WERI-Rb-1 (cell line): ENCODE measurements around the gene FUOM.
"Not testable (repeated sequence)": the region's sequence is repeated elsewhere in the genome, so short reads cannot be mapped to it uniquely, and the experiment has no call there.

Experiments
- DNase-seq: peaks from one replicate; pipeline ENCODE4 v3.0.0-alpha.2; 2020
- H3K27ac ChIP-seq: fragments of 250-450 bp; sonication (Bioruptor Pico); 2 replicates; pipeline ENCODE4 v1.5.1; 2020; ENCODE audit warnings: mild to moderate bottlenecking, moderate library complexity
- H3K27me3 ChIP-seq: fragments of 250-450 bp; sonication (Bioruptor Pico); 2 replicates; pipeline ENCODE4 v1.5.1; 2021; ENCODE audit warnings: mild to moderate bottlenecking, low read depth, moderate library complexity; ENCODE audit not compliant: insufficient read depth, severe bottlenecking
- H3K36me3 ChIP-seq: fragments of 250-450 bp; sonication (Bioruptor Pico); 2 replicates; pipeline ENCODE4 v1.5.1; 2020; ENCODE audit warnings: mild to moderate bottlenecking, moderate library complexity
- H3K4me3 ChIP-seq: 2 replicates; pipeline ENCODE4 v1.5.1; 2011; ENCODE audit warnings: low read depth, mild to moderate bottlenecking, control low read depth, low read length
- H3K9me3 ChIP-seq: fragments of 250-450 bp; sonication (Bioruptor Pico); 2 replicates; pipeline ENCODE4 v1.5.1; 2021; ENCODE audit warnings: mild to moderate bottlenecking, moderate library complexity; ENCODE audit not compliant: severe bottlenecking
- TF ChIP-seq, protein P1 (sequence below): IDR thresholded peaks from 2 replicates; pipeline ENCODE4 v1.5.1; 2011; ENCODE audit warnings: low read depth, mild to moderate bottlenecking, control low read depth, inconsistent platforms, low read length

Gene FUOM

GRCh38 chr10:133373174-133374090, 15.6 kb upstream of the FUOM start, which contains the start of gene ECHS1:
Gene ECHS1, minus strand, starts transcription at chr10:133373354. Its CDS starts 21 bp downstream, at chr10:133373333.
- peak within 1 kb of the TSS; percentile 80 for H3K27ac ChIP-seq
- TF ChIP-seq, protein P1, sequence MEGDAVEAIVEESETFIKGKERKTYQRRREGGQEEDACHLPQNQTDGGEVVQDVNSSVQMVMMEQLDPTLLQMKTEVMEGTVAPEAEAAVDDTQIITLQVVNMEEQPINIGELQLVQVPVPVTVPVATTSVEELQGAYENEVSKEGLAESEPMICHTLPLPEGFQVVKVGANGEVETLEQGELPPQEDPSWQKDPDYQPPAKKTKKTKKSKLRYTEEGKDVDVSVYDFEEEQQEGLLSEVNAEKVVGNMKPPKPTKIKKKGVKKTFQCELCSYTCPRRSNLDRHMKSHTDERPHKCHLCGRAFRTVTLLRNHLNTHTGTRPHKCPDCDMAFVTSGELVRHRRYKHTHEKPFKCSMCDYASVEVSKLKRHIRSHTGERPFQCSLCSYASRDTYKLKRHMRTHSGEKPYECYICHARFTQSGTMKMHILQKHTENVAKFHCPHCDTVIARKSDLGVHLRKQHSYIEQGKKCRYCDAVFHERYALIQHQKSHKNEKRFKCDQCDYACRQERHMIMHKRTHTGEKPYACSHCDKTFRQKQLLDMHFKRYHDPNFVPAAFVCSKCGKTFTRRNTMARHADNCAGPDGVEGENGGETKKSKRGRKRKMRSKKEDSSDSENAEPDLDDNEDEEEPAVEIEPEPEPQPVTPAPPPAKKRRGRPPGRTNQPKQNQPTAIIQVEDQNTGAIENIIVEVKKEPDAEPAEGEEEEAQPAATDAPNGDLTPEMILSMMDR = no peak
- DNase-seq = peak; percentile 95
- H3K4me3 ChIP-seq = peak within 1 kb of the TSS; percentile 57
- no peaks in the 10 kb centered on the region for H3K27me3 ChIP-seq
- H3K9me3 ChIP-seq = no peaks in the 10 kb centered on the region
- peaks cover 21% of the 10 kb centered on the region for H3K36me3 ChIP-seq

GRCh38 chr10:133372507-133372906, 14.7 kb upstream of the FUOM start:
- Histone ChIP-seq H3K36me3 (peaks cover 27% of the 10 kb centered on the region), H3K9me3 (no peaks in the 10 kb centered on the region), H3K27me3 (no peaks in the 10 kb centered on the region), H3K27ac (no peak overlapping the region), H3K4me3 (no peak overlapping the region; the same call in 1 of the 2 replicates)
- DNase-seq = no peak
- TF ChIP-seq, protein P1 = no peak

- H3K36me3 ChIP-seq = peaks cover 27% of the 10 kb centered on the region
- DNase-seq = no peak
- H3K27ac ChIP-seq = no peak overlapping the region
- no peaks in the 10 kb centered on the region for H3K27me3 ChIP-seq
- no peaks in the 10 kb centered on the region for H3K9me3 ChIP-seq
- H3K4me3 ChIP-seq = no peak overlapping the region
- TF ChIP-seq, protein P1 = no peak
Observed at GRCh38 chr10:133370030-133370786, 12.4 kb upstream of the FUOM start.

DNA sequence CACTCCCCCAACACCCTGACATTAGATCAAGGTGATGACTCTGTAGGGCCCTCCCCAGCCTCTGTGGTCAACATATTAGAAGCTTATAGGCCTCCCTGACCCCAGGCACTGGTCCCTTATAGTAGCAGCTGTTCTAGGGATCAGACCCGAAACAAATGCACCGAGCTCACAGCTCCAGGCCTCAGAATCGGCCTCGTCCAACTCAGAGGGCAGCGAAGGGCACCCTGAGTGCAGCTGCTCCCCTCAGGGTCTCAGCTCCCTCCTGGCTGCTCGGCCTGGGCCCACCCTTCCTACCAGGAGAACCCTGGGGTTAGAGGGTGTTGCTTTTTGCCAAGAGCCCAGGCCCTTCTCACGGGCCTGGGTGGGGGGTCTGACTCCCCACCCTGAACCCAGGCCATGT, 10.3 kb upstream of the FUOM start:
- no peak overlapping the region for H3K27ac ChIP-seq
- H3K27me3 ChIP-seq = no peaks in the 10 kb centered on the region
- no peaks in the 10 kb centered on the region for H3K9me3 ChIP-seq
- DNase-seq = no peak
- H3K4me3 ChIP-seq = no peak overlapping the region
- peaks cover 34% of the 10 kb centered on the region for H3K36me3 ChIP-seq
- TF ChIP-seq, protein P1 = no peak

- H3K27ac ChIP-seq, H3K9me3 ChIP-seq, H3K27me3 ChIP-seq, DNase-seq, H3K4me3 ChIP-seq: not testable (repeated sequence)
- peaks cover 38% of the 10 kb centered on the region for H3K36me3 ChIP-seq
Observed at GRCh38 chr10:133367461-133367860, 9.6 kb upstream of the FUOM start.

DNA sequence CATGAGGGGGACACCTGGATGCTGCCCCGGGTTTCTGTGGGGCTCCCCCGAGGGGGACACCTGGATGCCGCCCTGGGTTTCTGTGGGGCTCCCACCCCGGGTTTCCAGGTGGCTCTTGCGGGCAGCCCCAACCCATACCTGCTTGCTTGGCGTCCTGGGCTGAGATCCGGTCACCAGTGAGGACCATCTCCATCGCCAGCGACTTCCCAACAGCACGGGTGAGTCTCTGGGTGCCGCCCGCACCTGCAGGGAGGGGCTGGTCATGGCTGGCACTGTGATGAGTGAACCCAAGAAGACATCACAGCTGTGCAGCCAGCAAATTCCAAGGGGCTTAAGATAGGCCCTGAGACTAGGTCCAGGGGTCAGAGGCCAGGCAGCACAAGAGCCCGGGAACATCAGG, 8.9 kb upstream of the FUOM start:
- H3K36me3 ChIP-seq = peaks cover 45% of the 10 kb centered on the region
- TF ChIP-seq, protein P1 = no peak
- H3K4me3 ChIP-seq = no peak overlapping the region

More for the DNA sequence above, 8.9 kb upstream of the FUOM start:
- H3K27me3 ChIP-seq = no peaks in the 10 kb centered on the region
- no peaks in the 10 kb centered on the region for H3K9me3 ChIP-seq
- no peak for DNase-seq
- H3K27ac ChIP-seq = no peak overlapping the region
